Right cardiac atrium (tissue), 5 donors: ENCODE results near the gene CKS1B. TPM values are rescaled to one million over a fixed set of nuclear protein-coding genes. Genes with fewer than 3 reads are reported as not detected.

Source experiments
- ATAC-seq, 2 donors: fragments of 200-7000 bp; cut with Tn5 transposase; one replicate each; pipeline versions ENCODE4 v1.8.0 to v1.9.1; 2020; ENCODE audit warnings: moderate library complexity in 2 of 2, mild to moderate bottlenecking in 1 of 2
- DNase-seq, 3 donors: peaks; one replicate each; pipeline ENCODE4 v3.0.0-alpha.2; 2020
- H3K27ac ChIP-seq: one replicate; pipeline ENCODE4 v1.5.1; 2013; ENCODE audit warnings: mild to moderate bottlenecking, low read length, control low read depth, moderate library complexity
- H3K27me3 ChIP-seq: one replicate; pipeline ENCODE4 v1.6.1; 2013; ENCODE audit not compliant: control insufficient read depth, insufficient read depth
- H3K4me1 ChIP-seq: one replicate; pipeline ENCODE4 v1.6.1; 2013; ENCODE audit warnings: low read length; ENCODE audit not compliant: control insufficient read depth, insufficient read depth
- H3K4me3 ChIP-seq: one replicate; pipeline ENCODE4 v1.5.1; 2013; ENCODE audit warnings: low read length, control low read depth
- H3K9me3 ChIP-seq: one replicate; pipeline ENCODE4 v1.6.1; 2013; ENCODE audit warnings: low read length; ENCODE audit not compliant: control insufficient read depth
- WGBS: extraction: QIAGEN DNeasy Blood & Tissue Kit; methylation state at CpG from one replicate; pipeline ENCODE4 v1.1.7; 2013; 5-methylcytosine and 5-hydroxymethylcytosine counted together
- intact Hi-C, 4 donors: fragments of 100-400 bp; cut with DNase I; formaldehyde crosslinking; loops; one replicate each; pipeline versions ENCODE4 v1.11.0 to v1.14.0; 2022 to 2023
- polyA plus RNA-seq: library from polyadenylated mRNA; stranded (reverse); fragments of 200-250 nt; gene quantifications from one replicate; pipeline ENCODE4 v1.2.3, GENCODE V29; 2013
- total RNA-seq, 4 donors: library from RNA; stranded (reverse); fragmentation: NEBNext Ultra II Directional; extraction: Animal tissue kit (Norgen Biotek cat#: 25700); gene quantifications; one replicate each; pipeline ENCODE4 v1.2.1, GENCODE V29; 2021
- donor health status: healthy with polysubstance abuse.
- donor health status: DM: no; HTN: yes; CAD: no.
- donor health status: DM: no; HTN: no; CAD: no.
- donor health status: DM: no; HTN: yes; CAD: no; lungs with severe emphysema.
- donor health status: DM: yes; HTN: yes; CAD: no.

Gene CKS1B
- total and polyA plus RNA-seq, 5 donors: 19.9 to 28.9 (median 25.4) TPM

GRCh38 chr1:155011004-155011416 lies 36.5 kb downstream of the CKS1B start:
- no peaks in the 10 kb centered on the region for H3K27me3 ChIP-seq
- DNase-seq (no peak), ATAC-seq (no peak)
- intact Hi-C loops: loop anchor here in 1 of 4 donors (10.0 kb wide), 1 partner anchor 46 kb away; the partner anchor contains the start of gene PYGO2
- no peak overlapping the region for H3K4me3 ChIP-seq
- H3K4me1 ChIP-seq: peaks cover 16% of the 10 kb centered on the region
- no peaks in the 10 kb centered on the region for H3K9me3 ChIP-seq
- no peak overlapping the region for H3K27ac ChIP-seq
- 78% methylated on average over 5 of the region's 5 CpGs for WGBS

GRCh38 chr1:155011437-155012025 lies 37.0 kb downstream of the CKS1B start:
- ATAC-seq (peak in 1 of 2 donors; percentile 0), DNase-seq (no peak)
- Histone ChIP-seq H3K27me3 (no peaks in the 10 kb centered on the region), H3K4me3 (no peak overlapping the region), H3K9me3 (no peaks in the 10 kb centered on the region), H3K4me1 (peaks cover 11% of the 10 kb centered on the region), H3K27ac (peak overlapping the region; percentile 21)
- intact Hi-C loops: loop anchor here in 1 of 4 donors (10.0 kb wide), 1 partner anchor 47 kb away; the partner anchor contains the start of gene PYGO2
- 91% methylated on average over 6 of the region's 6 CpGs for WGBS

DNA sequence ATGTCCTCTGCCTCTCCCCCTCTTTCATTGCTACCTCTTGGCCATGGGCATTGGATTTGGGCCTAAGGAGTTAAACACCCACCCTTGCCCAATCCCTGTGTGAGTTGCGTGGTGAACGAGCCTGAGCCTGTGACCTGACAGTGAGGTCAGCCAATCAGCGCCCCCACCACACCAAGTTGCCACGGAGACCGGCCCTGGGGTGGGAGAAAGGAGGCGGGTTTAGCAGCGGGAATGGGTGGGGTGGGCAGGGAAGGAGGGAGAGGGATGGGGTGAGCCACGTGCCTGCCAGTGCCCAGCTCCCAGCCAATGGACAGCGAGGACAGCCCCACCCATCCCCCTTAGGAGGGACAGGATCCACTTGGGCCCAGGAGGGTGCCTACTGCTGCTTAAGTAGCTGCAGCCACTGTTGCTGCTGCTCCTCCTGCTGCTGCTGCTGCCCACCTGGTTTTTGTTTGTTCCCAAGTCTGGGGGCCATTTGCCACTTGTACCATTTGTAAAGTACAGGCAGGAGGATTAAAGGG lies 37.6 kb downstream of the CKS1B start:
- Histone ChIP-seq H3K4me1 (peaks cover 9% of the 10 kb centered on the region), H3K9me3 (no peaks in the 10 kb centered on the region), H3K4me3 (no peak overlapping the region), H3K27ac (peak overlapping the region; percentile 43), H3K27me3 (no peaks in the 10 kb centered on the region)
- 26% methylated on average over 9 of the region's 9 CpGs for WGBS
- ATAC-seq: peak; percentile 52 to 60
- intact Hi-C loops: loop anchor here in 1 of 4 donors (10.0 kb wide), 1 partner anchor 47 kb away; the partner anchor contains the start of gene PYGO2
- DNase-seq: peak; percentile 88 to 92 (median 92)

- ATAC-seq: no peak
- 69% methylated on average over 3 of the region's 3 CpGs for WGBS
- Histone ChIP-seq H3K27me3 (no peaks in the 10 kb centered on the region), H3K27ac (no peak overlapping the region), H3K4me1 (peaks cover 12% of the 10 kb centered on the region), H3K9me3 (no peaks in the 10 kb centered on the region), H3K4me3 (no peak overlapping the region)
- intact Hi-C loops: loop anchor here in 1 of 4 donors (10.0 kb wide), 1 partner anchor 48 kb away; the partner anchor contains the start of gene PYGO2
- no peak for DNase-seq
Measured at GRCh38 chr1:155012776-155013602, 38.5 kb downstream of the CKS1B start.

DNA sequence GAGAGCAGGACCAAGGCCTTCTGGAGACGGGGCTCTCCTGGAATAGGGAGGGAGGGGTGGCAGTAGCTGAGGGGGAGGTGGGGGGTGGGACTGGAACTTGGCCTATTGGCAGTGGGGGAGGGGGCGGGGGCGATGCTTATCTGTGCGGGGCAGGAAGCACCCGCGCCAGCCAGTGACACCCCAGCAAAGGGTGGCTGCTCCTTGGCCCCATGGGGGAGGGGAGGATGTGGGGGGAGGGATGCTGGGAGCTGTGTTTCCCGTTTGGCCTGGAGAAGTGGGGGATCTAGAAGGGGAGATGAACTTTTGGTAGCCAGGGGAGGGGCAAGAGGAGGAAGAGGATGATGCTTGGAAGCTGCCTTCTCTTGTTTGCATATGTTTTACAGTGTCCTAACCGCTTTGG lies 39.2 kb downstream of the CKS1B start:
- Histone ChIP-seq H3K4me1 (peaks cover 12% of the 10 kb centered on the region), H3K4me3 (no peak overlapping the region), H3K27me3 (no peaks in the 10 kb centered on the region), H3K9me3 (no peaks in the 10 kb centered on the region), H3K27ac (no peak overlapping the region)
- 39% methylated on average over 8 of the region's 8 CpGs for WGBS
- intact Hi-C loops: loop anchor here in 1 of 4 donors (10.0 kb wide), 1 partner anchor 49 kb away; the partner anchor contains the start of gene PYGO2
- no peak for ATAC-seq
- no peak for DNase-seq

GRCh38 chr1:155014709-155015508 lies 40.4 kb downstream of the CKS1B start:
- Histone ChIP-seq H3K4me1 (peaks cover 12% of the 10 kb centered on the region), H3K4me3 (no peak overlapping the region), H3K27ac (no peak overlapping the region), H3K27me3 (no peaks in the 10 kb centered on the region), H3K9me3 (no peaks in the 10 kb centered on the region)
- intact Hi-C loops: loop anchor here in 2 of 4 donors (5.0 to 10.0 kb wide), 2 partner anchors 50 to 53 kb away; partner anchors contain the start of gene PYGO2 (in 2 of the 2)
- DNase-seq: no peak
- WGBS: 89% methylated on average over 31 of the region's 31 CpGs
- no peak for ATAC-seq

DNA sequence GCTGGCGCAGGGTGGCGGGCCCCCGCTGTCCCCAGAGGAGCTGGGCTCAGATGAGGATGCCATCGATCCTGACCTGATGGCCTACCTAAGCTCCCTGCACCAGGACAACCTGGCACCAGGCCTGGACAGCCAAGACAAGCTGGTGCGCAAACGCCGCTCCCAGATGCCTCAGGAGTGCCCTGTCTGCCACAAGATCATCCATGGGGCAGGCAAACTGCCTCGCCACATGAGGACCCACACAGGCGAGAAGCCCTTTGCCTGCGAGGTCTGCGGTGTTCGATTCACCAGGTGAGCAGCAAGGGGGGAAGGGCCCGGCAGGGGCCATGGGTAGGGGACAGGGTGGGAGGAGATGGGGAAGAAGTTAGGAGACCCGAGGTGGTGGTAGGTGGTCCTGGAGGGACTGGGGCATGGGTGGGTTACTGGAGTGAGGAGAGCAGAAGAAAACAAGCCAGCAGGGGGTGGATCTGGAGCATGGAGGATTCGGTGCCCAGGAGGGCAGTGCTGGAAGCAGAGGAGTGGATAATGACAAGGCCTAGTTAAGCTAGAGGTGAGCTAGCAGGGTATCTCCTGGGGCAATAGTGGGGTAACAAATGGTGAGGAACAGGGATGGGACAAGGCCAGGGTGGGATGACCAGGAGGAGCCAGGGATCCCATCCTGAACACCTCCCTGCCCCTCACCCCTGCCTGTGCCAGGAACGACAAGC lies 41.2 kb downstream of the CKS1B start:
- DNase-seq (peak in 1 of 3 donors; percentile 64), ATAC-seq (no peak)
- Histone ChIP-seq H3K4me1 (peaks cover 12% of the 10 kb centered on the region), H3K4me3 (no peak overlapping the region), H3K27me3 (no peaks in the 10 kb centered on the region), H3K27ac (no peak overlapping the region), H3K9me3 (no peaks in the 10 kb centered on the region)
- intact Hi-C loops: loop anchor here in 2 of 4 donors (5.0 to 10.0 kb wide), 2 partner anchors 51 to 53 kb away; partner anchors contain the start of gene PYGO2 (in 2 of the 2)
- WGBS: 89% methylated on average over 16 of the region's 16 CpGs

GRCh38 chr1:155016231-155016831 lies 41.9 kb downstream of the CKS1B start:
- H3K27ac ChIP-seq: peak overlapping the region; percentile 73
- intact Hi-C loops: loop anchor here in 2 of 4 donors (5.0 to 10.0 kb wide), 2 partner anchors 52 to 54 kb away; partner anchors contain the start of gene PYGO2 (in 2 of the 2)
- ATAC-seq: no peak
- H3K9me3 ChIP-seq: no peaks in the 10 kb centered on the region
- peaks cover 12% of the 10 kb centered on the region for H3K4me1 ChIP-seq
- WGBS: 85% methylated on average over 26 of the region's 26 CpGs
- no peaks in the 10 kb centered on the region for H3K27me3 ChIP-seq
- peak in 1 of 3 donors; percentile 66 for DNase-seq
- H3K4me3 ChIP-seq: no peak overlapping the region

GRCh38 chr1:155017041-155017945 lies 42.8 kb downstream of the CKS1B start:
- peak overlapping the region; percentile 36 for H3K4me3 ChIP-seq
- intact Hi-C loops: loop anchor here in 2 of 4 donors (5.0 to 10.0 kb wide), 2 partner anchors 52 to 55 kb away; partner anchors contain the start of gene PYGO2 (in 2 of the 2)
- no peaks in the 10 kb centered on the region for H3K27me3 ChIP-seq
- peak; percentile 92 for ATAC-seq
- WGBS: 5% methylated on average over 49 of the region's 49 CpGs
- H3K27ac ChIP-seq: peak overlapping the region; percentile 73
- DNase-seq: peak; percentile 94 to 96 (median 95)
- peaks cover 5% of the 10 kb centered on the region for H3K4me1 ChIP-seq
- no peaks in the 10 kb centered on the region for H3K9me3 ChIP-seq
